Measurements from ENCODE around the gene PRPF6.

PRPF6 gene

DNA sequence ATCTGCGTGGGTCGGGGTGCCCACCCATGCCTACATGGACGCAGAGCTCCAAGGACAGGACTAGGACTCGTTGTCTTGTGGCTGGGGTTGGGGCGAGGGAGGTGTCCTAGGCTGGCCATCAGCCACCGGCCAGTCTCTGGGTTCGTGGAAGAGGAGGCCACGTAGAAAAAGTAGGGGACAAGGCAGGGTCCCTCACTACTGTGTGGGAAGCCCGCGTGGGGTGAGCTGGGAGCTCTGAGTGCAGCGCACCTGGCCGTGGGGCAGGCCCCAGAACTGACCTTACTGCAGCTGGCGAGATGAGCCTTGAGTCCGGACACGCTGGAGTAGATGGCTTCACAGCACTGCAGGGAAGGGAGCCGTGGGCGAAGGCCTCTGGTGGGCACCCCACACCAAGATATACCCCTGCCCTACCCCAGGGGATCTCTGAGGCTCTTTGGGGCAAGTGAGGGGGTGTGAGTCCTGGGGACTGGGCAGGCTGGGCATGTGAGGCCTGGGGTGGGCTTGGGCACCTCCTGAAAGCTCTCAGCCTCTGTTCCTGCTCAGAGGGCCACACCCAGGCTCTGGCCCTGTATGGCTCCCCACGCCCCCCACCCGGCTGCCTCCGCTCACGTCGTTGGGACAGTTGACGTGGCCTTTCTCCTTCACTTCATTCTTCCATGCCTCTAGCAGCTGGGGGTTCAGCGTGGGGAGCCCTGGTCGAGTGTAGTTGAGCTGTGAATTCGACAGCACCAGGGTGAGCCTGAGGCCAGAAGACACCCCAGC, 19.1 kb upstream of the PRPF6 start:
- TF ChIP-seq GATA2 (IDR thresholded peaks at IDR 0.05; ENCODE audit: low read depth, low read length) = no peak

DNA sequence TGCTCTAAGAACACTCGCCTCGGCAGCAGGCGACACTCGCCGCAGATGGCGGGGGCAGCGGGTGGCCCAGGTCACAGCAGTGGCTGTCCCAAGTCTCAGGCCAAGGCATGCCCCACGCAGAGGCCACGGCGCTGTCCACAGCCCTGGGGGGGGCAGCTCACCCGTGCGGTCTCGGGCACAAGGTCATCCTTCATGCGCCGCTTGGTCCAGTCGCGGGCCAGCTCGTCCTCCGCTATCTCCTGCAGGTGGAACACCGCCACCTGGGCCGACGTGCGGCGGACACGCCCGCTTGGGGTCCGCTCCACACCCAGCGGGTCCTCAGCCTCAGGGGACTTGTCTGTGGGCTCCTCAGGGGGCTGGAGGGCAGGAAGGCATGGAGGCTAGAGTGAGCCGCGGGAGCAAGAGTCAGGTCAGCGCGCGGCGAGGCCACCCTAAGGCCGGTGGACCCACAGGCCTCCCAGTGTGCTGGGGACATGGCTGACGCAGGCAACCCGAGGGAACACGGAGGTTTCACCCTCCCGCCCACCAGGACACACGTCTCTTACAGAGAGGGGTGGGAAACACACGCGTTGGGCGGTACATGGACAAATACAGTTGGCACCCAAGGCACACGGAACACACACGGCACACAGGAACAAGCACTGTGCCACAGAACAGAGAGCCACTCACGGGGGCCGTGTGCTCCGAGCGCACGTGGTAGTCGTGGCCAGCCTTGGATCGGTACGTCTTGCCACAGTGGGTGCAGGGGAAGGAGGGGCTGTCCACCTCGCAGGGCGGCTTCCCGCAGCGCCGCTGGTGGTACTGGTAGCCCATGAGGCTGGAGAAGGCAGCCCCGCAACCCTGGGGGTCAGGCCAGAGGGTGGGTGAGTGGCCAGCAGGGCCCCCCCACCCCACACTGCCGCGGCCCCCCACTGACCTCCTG, 18.2 kb upstream of the PRPF6 start:
- TF ChIP-seq GATA2 (IDR thresholded peaks at IDR 0.05; ENCODE audit: low read depth, low read length) (no peak), GATA3 (IDR thresholded peaks at IDR 0.05; ENCODE audit: low read depth, low read length) (no peak)

DNA sequence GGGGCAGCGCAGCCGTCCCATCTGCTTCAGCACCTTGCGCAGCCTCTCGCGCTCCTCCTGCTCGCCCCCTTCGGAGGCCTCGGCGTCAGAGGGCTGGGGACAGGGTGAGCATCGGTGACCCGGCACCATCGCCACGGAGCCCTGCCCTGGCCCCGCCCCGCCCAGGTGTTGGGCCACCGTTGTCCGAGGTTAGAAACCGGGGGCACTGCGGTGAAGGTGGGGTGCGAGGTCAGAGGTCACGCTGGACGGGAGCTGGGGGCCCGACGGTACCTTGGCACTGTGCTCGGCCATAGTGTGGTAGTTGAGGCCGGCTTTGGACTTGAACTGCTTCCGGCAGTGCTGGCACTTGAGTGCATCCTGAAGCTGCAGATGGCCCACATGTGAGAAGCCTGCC, 17.6 kb upstream of the PRPF6 start:
- no peak for TF ChIP-seq GATA2 (IDR thresholded peaks at IDR 0.05; ENCODE audit: low read depth, low read length)
- no peak for TF ChIP-seq GATA3 (IDR thresholded peaks at IDR 0.05; ENCODE audit: low read depth, low read length)

DNA sequence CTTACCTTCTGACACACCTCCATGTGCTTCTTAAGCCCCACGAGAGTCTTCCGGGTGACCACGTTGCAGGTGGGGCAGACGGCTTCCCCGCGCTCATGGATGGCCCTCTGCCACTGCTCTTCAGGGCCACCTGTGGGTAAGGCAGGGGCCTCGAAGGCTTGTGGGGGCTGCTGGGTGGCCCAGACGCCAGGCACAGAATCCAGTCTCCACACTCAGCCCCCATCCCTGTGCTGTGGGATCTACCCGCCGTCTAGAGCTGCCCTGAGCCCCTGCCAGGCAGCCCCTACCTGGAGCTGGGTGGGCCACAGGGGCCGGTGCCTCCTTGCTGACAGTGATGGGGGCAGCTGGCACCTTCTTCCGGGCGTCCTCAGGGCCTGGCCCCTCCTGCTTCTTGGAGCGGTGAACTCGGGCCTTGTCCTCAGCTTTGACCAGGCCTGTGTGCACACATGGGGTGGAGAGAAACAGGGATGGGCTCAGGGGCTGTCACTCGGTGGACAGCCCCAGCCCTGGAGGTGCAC, 17.1 kb upstream of the PRPF6 start:
- TF ChIP-seq GATA3 (IDR thresholded peaks at IDR 0.05; ENCODE audit: low read depth, low read length) (no peak), GATA2 (IDR thresholded peaks at IDR 0.05; ENCODE audit: low read depth, low read length) (no peak)

DNA sequence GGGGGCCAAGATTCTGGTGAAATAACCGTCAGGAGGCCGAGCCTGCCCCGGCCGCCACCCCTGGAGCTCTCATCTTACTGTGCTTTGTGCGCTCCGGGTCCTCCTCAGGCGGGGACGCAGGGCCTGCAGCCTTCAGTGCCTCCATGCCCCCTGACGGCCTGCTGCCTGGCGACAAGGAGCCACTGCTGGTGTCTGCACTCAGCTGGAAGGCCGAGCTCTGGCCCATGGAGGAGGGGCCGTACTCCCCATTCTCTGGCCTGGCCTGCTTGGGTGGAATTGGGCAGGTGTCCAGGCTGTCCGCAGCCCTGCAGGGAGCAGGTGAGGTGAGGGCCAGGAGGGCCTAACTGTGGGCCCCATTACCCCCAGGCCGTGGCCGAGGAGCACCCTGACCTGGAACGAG, 16.5 kb upstream of the PRPF6 start:
- TF ChIP-seq GATA2 (IDR thresholded peaks at IDR 0.05; ENCODE audit: low read depth, low read length) (no peak), GATA3 (IDR thresholded peaks at IDR 0.05; ENCODE audit: low read depth, low read length) (no peak)

DNA sequence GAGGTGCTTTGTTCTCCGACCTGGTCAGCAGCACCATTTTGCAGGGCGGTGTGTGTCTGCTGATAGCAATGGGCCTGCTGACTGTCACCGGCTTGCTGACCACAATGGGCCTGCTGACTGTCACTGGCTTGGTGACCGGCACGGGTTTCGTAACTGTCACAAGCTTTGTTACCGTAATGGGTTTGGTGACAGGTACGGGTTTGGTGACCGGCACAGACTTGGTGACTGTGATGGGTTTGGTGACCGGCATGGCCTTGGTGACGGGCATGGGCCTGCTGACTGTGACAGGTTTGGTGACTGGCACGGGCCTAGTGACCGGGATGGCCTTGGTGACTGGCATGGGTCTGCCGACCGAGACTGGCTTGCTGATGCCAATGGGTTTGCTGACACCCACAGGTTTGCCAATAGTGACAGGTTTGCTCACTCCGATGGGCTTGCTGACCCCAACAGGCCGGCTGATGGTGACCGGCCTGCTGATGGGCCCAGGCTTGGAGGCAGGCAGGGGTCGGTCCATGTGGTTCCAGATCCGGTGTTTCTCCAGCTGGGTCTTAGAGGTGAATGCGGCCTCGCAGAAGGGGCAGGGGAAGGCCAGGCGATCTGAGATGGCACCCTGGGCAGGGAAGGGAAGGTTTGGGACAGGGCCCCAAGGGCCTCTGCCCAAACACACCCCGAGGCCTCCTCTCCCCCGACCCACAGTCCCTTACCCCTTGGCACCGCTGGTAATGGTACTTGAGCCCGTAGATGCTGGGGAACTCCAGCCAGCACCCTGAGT, 14.6 kb upstream of the PRPF6 start:
- TF ChIP-seq GATA2 (IDR thresholded peaks at IDR 0.05; ENCODE audit: low read depth, low read length) (no peak), GATA3 (IDR thresholded peaks at IDR 0.05; ENCODE audit: low read depth, low read length) (no peak)

DNA sequence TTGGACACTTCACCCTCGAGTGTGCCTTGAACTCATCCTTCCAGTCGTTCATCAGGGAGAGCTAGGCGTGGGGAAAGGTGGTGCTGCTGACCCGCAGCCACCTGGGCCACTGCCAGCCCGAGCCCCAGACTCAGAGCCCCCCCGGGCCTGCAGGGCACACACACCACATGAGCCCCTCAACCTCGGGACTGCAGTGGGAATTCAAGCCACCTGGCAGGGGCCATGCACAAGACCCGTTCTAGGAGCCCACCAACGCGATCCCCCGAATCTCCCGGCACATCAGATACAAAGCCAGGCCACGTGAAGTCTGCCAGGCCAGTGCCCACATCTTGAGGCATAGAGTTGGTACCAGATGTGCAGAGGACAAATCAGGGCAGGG, 14.0 kb upstream of the PRPF6 start:
- TF ChIP-seq GATA3 (IDR thresholded peaks at IDR 0.05; ENCODE audit: low read depth, low read length) (no peak), GATA2 (IDR thresholded peaks at IDR 0.05; ENCODE audit: low read depth, low read length) (no peak)

DNA sequence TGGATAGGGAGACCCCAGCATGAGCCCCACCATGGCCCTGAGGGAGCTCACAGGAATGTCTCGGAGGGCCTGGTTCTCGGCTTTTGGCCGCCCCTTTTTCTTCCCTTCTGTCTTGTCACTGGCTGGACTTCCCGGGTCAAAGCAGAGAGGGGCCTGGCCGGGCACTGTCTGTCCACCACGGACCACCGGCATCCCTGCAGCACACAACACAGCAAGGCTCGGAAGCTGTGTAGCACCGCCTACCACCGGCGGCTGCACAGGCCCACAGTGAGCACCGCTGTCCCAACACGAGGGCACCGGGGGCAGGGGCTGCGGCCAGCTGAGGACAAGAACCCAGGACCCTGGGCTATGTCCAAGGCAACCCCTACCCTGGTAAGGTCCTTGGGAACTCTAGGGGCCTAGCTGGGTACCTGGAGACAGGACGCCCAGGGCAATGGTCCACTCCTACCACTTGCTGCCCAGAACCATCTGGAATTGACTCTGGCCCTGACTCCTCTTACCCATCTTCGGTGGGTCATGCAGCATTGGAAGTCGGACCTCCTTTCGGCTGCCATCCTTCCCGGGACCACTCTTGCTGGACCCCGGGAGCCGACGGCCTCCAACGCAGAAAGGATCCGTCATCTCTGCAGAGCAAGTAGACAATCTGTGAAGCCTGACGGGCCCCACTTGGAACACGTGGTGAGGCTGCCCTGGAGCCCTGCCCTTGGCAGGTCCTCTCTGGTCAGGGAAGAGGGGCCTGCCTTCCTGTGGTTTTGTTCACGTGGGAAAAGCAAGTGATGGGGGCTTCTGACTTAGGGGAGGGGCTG, 13.4 kb upstream of the PRPF6 start:
- TF ChIP-seq GATA3 (IDR thresholded peaks at IDR 0.05; ENCODE audit: low read depth, low read length) (no peak), GATA2 (IDR thresholded peaks at IDR 0.05; ENCODE audit: low read depth, low read length) (no peak)

DNA sequence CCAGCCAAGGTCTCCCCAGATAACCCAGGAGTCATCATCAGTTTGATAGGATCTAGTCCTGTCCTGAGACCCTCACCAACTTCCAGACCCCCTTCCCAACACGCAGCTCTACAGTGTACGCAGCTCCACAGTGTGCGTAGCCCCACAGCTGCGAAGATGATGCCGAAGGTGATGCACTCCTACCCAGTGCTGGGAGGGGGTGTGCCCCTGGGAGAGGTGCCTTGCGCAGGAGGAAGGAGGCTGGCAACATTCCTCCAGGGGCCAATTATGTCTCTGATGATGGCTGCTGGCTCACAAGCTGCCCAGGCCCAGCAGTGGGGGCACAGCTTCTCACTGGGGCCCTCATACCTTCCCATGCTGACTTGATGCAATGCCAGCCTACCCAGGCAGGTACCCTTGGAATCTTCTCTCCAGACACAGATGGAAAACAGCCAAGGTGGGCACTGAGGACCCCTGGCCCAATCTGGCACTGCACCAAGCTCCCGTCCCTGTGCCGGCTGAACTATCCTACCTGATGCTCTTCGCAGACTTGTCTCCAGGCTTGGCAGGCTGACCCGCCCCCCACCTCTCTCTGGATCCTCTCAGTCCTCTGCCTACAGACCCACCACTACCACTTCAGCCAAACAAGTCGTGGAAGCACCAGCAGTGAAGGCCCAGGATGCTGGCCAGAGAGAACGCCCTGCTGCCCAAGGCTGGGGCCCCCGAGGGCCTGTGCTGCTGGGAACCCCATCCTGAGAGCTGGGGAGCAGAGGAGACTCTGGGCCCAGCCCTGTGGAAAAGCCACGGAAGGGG, 12.6 kb upstream of the PRPF6 start:
- TF ChIP-seq GATA2 (IDR thresholded peaks at IDR 0.05; ENCODE audit: low read depth, low read length) (no peak), GATA3 (IDR thresholded peaks at IDR 0.05; ENCODE audit: low read depth, low read length) (no peak)

DNA sequence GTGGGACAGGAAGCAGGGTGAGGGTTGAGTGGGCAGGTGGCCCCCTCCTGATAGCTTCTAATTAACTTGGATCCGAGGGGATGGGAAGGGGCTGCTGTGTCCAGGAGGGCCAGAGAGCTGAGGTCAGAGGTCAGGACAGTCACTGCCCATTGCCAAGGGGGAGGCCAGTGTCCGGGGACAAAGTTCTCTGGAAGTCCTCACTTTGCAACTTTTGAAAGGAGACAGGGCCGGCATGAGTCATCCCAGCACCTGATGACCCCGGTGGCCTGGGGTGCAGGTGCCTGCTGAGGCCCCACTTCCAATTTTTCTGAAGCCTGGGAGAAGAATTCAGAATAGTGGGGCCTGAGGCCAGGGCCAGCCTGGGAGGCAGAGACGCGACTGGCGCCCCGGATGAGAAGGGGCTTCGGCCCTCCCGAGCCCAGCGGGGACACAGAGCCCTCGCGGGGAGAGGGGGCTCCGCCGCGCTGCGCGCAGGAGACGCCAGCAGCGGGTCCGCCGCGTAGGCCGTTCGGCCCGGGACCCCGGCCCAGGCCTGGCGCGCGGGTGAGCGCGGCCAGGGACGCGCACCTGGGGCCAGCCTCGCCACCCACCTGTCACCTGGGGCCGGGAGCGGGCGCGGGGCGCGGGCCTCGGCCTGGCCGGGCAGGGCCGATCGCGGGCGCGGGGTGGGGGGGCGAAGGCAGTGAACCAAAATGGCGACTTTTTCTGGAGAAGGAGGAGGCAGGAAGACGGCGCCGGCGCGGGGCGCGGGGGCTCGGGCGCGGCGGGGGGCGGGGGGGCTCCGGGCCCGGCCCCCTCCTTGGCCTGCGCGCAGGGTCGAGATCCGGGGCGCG, 11.8 kb upstream of the PRPF6 start:
- TF ChIP-seq GATA2 (IDR thresholded peaks at IDR 0.05; ENCODE audit: low read depth, low read length) (no peak), GATA3 (IDR thresholded peaks at IDR 0.05; ENCODE audit: low read depth, low read length) (no peak)

DNA sequence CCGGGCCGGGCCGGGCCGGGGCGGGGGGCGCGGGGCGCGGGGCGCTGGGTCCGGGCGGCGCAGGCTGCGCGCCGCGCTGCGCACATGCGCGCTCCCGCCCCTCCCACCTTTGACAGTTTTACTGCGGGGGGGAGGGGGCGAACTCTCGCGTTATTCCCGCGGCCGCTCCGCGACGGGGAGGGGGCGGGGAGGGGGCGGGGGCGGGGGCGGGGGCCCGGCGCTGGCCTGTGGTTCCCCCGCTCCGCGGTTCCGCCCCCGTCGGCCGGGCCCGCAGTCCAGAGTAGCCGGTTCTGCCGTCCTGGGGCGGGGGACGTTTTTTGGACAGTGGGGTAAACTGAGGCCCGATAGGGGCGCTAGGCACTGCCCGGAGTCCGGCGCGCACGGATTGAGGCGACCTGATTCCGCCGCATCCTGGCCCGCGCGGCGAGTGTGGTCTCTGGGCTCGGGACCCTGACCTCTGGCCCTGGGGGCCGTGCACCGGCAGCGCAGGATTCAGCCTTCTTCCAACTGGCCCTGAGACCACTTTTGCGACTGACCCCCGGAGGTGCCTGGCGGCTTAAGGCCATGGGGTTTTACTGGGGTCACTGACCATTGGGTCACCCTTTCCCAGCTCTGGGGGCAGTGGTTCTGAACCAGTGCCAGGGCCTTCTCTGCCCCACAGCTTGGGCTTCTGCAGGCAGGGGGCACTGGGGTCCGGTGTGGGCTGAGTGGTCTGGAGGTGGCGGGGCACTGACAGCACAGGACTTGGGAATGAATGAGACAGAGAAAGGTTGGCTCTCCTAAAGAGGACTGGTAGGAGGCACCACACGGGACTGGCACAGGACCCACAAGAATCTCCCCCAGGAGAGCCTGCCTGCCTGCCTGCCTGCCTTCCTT, 10.9 kb upstream of the PRPF6 start, which contains the start of gene ZNF512B:
Gene ZNF512B, minus strand, starts transcription at position 93 of the 876 bp plus-strand sequence. CDS start 1,980 bp downstream, outside the sequence.
- no peak for TF ChIP-seq GATA3 (IDR thresholded peaks at IDR 0.05; ENCODE audit: low read depth, low read length)
